T47D (cell line): Measurements from ENCODE around the gene VPS37C.
"Not testable (repeated sequence)": the region's sequence is repeated elsewhere in the genome, so short reads cannot be mapped to it uniquely, and the experiment has no call there.

Experiments used
- DNase-seq, 2 experiments: peaks; one replicate each; pipeline versions ENCODE4 v3.0.0 to v3.0.0-alpha.2; 2011 to 2012; ENCODE audit warnings: low read depth in 1 of 2, low spot score in 1 of 2
- JUND ChIP-seq: IDR thresholded peaks from 2 replicates; pipeline ENCODE4 v1.6.1; 2012; ENCODE audit warnings: low read depth
- in situ Hi-C: cut with HindIII; loops from 2 replicates; pipeline ENCODE4 v1.10.0; 2016; ENCODE audit warnings: low sequenced_read_pairs, low pct_unique_long_range_greater_than_20kb

Gene VPS37C

DNA sequence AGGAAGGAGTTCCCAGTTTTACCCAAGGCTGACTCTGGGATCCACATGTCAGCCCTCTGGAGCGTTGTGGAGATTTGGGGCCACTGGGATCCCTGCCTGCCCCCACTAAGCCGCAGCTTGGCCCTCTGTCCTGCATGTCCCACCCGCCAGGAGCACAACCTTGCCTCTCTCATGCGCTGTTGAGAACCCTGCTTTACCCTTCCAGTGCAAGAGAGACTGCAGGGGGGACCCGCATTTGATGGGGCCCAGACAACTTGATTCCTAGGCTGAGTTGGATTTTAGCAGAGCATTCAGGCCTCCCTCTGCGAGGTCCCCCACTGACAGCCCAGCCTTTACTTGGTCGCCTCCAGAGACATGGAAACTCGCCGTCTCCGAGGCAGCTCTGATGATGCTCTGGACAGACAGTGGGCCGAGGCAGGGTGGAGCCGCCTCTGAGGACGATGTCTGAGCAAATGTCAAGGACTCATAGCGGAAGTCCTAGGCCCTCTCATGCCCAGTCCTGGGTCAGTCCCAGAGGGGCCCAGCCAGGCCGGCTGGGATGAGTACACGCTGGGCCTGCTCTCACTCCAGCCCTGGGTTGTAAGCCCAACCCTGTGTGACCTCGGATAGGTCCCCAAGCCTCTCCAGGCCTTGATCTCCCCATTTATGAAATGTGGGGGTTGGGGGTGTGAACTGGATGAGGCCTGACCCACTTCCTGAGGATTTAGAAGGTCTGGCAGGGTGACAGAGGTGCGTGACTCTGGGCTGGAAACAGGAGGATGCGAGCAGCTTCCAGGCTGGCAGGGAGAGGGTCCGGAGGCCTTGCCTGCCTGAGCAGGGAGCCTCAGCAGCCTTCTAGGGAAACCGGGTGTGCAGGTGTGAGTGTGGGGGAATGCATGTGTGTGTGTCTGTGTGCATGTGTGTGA lies 58.3 kb downstream of the VPS37C start:
- TF ChIP-seq JUND = no peak
- no peak for DNase-seq
- in situ Hi-C loops = no loop called here

GRCh38 chr11:61098778-61099177 lies 62.4 kb downstream of the VPS37C start:
- in situ Hi-C loops = no loop called here
- DNase-seq = no peak
- no peak for TF ChIP-seq JUND

- in situ Hi-C loops, DNase-seq: not testable (repeated sequence)
Observed at GRCh38 chr11:61098261-61098660, 63.0 kb downstream of the VPS37C start.

DNA sequence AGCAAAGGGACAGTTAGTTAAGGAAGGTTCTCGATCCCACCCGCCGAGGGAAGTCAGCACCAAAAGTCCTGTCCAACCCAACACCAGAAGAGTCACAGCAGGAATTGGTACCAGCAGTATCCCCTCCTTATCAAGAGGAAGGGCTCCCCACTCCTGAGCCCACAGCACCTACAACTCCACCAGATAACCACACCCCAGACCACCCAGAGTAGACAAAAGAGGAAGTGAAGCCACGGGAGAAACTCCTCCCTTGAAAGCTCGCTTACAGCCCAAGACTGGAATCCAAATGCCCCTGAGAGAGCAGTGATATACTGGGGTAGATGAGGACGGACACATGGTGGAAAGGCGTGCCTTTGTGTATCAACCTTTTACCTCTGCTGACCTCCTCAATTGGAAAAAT lies 66.2 kb downstream of the VPS37C start:
- no peak for TF ChIP-seq JUND
- no peak for DNase-seq
- in situ Hi-C loops = no loop called here

DNA sequence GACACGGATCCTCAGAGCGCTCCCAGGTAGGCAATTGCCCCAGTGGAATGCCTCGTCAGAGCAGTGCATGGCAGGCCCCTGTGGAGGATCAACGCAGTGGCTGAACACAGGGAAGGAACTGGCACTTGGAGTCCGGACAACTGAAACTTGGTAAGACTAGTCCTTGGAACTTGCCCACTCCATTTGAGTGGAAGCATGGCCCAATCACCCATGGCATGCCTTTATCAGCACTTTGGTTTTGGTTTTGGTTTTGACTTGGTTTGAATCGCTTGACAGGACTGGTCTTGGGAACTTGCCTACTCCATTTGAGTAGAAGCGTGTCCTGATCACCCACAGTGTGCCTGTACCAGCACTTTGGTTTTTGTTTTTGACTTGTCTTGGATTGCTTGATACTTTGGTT lies 67.1 kb downstream of the VPS37C start:
- DNase-seq, in situ Hi-C loops: not testable (repeated sequence)

GRCh38 chr11:61092908-61093763 lies 68.1 kb downstream of the VPS37C start:
- no peak for TF ChIP-seq JUND
- no peak for DNase-seq
- in situ Hi-C loops = no loop called here

DNA sequence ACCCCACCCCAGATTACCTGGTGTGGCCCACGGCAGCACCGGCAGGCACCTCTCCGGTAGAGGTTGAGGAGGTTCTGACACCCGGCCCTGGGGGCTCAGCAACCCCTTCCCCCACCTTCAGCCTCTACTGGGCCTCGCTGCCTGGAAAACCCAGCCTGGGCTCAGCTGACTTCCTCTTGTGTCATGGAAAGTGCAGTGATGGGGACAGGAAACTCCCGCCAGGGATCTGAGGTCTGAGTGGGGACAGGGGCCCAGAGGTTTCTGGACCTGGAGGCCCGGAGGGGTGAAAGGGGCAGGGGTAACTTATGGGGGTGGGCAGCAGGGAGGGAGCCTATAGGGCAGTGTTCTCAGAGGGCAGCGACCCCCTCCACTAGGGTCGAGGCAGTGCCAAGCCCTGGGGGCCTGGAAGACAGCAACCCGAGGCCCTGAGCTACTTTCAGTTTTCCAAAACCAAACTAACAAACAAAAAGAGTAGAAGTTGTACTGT lies 68.9 kb downstream of the VPS37C start:
- TF ChIP-seq JUND = no peak
- DNase-seq = no peak
- in situ Hi-C loops = no loop called here

- in situ Hi-C loops = no loop called here
- no peak for TF ChIP-seq JUND
- no peak for DNase-seq
Observed at GRCh38 chr11:61091373-61092279, 69.6 kb downstream of the VPS37C start.

GRCh38 chr11:61090982-61091372 lies 70.2 kb downstream of the VPS37C start:
- no peak for TF ChIP-seq JUND
- in situ Hi-C loops = no loop called here
- no peak for DNase-seq

DNA sequence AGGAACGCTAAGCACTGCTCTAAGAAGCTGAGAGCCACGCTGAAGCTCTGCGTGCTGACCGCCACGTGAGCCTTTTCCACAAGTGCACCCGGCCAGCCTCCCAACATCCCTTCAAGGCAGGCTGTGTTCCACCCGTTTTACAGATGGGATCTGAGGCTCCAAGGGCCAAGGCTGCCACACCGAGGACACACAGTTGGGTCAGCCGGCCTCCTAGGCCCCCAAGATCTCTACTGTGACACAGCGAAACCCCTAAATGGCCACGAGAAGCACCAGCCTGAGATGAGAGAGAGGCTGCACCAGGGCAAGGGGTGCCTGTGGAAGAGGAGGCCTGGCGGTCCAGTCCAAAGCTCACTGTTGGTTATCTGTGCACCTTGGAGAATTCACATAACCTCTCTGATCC lies 70.7 kb downstream of the VPS37C start:
- in situ Hi-C loops = no loop called here
- TF ChIP-seq JUND = no peak
- DNase-seq = no peak

DNA sequence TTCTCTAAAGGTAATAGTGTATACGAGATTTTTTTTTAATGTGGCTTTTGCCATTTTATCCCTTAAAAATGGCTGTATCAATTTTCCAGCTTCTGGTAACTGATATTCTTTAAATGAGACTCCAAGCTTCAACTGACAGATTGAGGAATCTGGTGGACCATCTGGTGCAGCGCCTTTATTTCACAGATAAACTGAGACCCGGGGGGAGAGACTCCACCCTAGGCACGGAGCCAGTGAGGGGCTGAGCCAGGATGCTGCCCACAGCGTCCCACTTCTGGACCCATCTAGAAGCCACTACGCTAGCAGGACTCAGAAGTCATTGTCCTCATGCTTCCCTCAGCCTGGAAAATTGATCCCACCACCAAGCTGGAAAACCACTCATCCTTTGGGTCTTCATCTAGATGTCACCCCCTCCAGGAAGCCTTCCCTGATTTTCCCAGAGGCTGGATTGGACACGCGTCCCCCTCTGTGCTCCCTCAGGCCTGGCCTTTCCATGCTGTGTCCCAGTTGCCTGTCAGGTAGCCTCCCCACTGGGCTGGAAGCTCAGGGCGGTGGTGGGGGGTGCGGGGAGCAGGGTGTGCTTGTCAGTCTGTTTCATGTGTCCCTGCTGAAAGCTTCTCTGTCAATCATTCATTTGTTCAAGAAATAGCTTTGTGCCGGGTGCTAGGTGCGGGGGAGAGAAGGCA lies 71.3 kb downstream of the VPS37C start:
- DNase-seq = no peak
- no peak for TF ChIP-seq JUND
- in situ Hi-C loops = no loop called here

- no peak for TF ChIP-seq JUND
- in situ Hi-C loops = no loop called here
- DNase-seq = no peak
Observed at GRCh38 chr11:61087426-61088119, 73.7 kb downstream of the VPS37C start.
